MM.1S (cell line): ENCODE measurements around the gene CNOT6.

Experiments used
- DNase-seq: peaks from one replicate; pipeline ENCODE4 v3.0.0-alpha.2; 2015
- H2AFZ ChIP-seq: fragments of 300-600 bp; sonication (generic); 2 replicates; pipeline ENCODE4 v1.6.0; 2016; ENCODE audit warnings: antibody characterized with exemption, low read length
- H3F3A ChIP-seq: fragments of 300-600 bp; sonication (generic); 2 replicates; pipeline ENCODE4 v1.6.1; 2016; ENCODE audit warnings: mild to moderate bottlenecking, antibody characterized with exemption, low read length, moderate library complexity, mixed read lengths; ENCODE audit not compliant: insufficient read depth
- H3K27ac ChIP-seq: fragments of 300-600 bp; sonication (generic); 2 replicates; pipeline ENCODE4 v1.5.1; 2016; ENCODE audit warnings: mild to moderate bottlenecking, low read length
- H3K27me3 ChIP-seq: fragments of 300-600 bp; sonication (generic); replicated peaks from 2 replicates; pipeline ENCODE4 v1.6.0; 2016; ENCODE audit warnings: low read length; ENCODE audit not compliant: insufficient read depth
- H3K36me3 ChIP-seq: fragments of 300-600 bp; sonication (generic); replicated peaks from 2 replicates; pipeline ENCODE4 v1.6.1; 2016; ENCODE audit warnings: mild to moderate bottlenecking, low read length, mixed read lengths; ENCODE audit not compliant: insufficient read depth
- H3K4me1 ChIP-seq: fragments of 300-600 bp; sonication (generic); 2 replicates; pipeline ENCODE4 v1.6.1; 2016; ENCODE audit warnings: low read length, mixed read lengths
- H3K4me2 ChIP-seq: fragments of 300-600 bp; sonication (generic); 2 replicates; pipeline ENCODE4 v1.6.0; 2016; ENCODE audit warnings: low read depth, low read length
- H3K4me3 ChIP-seq: fragments of 300-600 bp; sonication (generic); 2 replicates; pipeline ENCODE4 v1.5.1; 2016; ENCODE audit warnings: low read length, mixed read lengths
- H3K79me2 ChIP-seq: fragments of 300-600 bp; sonication (generic); 2 replicates; pipeline ENCODE4 v1.6.1; 2016; ENCODE audit warnings: mixed run types, low read length, mixed read lengths
- H3K9ac ChIP-seq: fragments of 300-600 bp; sonication (generic); 2 replicates; pipeline ENCODE4 v1.6.1; 2016; ENCODE audit warnings: low read length, mixed read lengths
- H3K9me2 ChIP-seq: fragments of 300-600 bp; sonication (generic); replicated peaks from 2 replicates; pipeline ENCODE4 v1.6.1; 2016; ENCODE audit warnings: mild to moderate bottlenecking, low read length, mixed read lengths; ENCODE audit not compliant: insufficient read depth
- H3K9me3 ChIP-seq: fragments of 300-600 bp; sonication (generic); replicated peaks from 2 replicates; pipeline ENCODE4 v1.6.1; 2016; ENCODE audit warnings: mild to moderate bottlenecking, low read length, mixed read lengths; ENCODE audit not compliant: insufficient read depth
- H4K20me1 ChIP-seq: fragments of 300-600 bp; sonication (generic); 2 replicates; pipeline ENCODE4 v1.6.1; 2016; ENCODE audit warnings: mild to moderate bottlenecking, low read length, moderate library complexity, mixed read lengths; ENCODE audit not compliant: insufficient read depth
- EZH2 ChIP-seq: fragments of 300-600 bp; sonication (generic); optimal IDR thresholded peaks from 2 replicates; pipeline ENCODE3; 2017; ENCODE audit warnings: low read depth, mild to moderate bottlenecking, antibody characterized with exemption, low read length, mixed read lengths
- EZH2phosphoT487 ChIP-seq: fragments of 300-600 bp; sonication (generic); IDR thresholded peaks from 2 replicates; pipeline ENCODE4 v1.6.1; 2018; ENCODE audit warnings: antibody characterized with exemption, low read length
- TF ChIP-seq, protein P1 (sequence below): fragments of 300-600 bp; sonication (generic); IDR thresholded peaks from 2 replicates; pipeline ENCODE4 v1.5.1; 2016; ENCODE audit warnings: antibody characterized with exemption, low read length, mixed read lengths

Gene CNOT6

DNA sequence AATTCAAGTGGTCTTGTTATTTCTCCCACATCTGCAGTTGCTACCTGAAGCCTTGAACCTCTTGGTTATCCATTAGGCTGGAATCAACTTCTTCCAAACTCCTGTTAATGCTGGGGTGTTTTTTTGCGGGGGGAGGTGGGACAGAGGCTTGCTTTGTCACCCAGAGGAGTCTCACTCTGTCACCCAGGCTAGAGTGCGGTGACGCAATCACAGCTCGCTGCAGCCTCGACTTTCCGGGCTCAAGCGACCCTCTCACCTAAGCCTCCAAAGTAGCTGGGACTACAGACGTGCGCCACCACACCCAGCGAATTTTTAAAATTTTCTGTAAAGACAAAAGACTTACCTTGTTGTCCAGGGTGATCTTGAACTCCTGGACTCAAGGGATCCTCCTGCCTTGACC, 92.7 kb downstream of the CNOT6 start:
- Histone ChIP-seq H3K36me3 (no peaks in the 10 kb centered on the region), H3F3A (no peaks in the 10 kb centered on the region), H3K27me3 (peaks cover 11% of the 10 kb centered on the region), H3K79me2 (no peaks in the 10 kb centered on the region), H4K20me1 (no peaks in the 10 kb centered on the region), H3K4me2 (no peak overlapping the region), H3K9me2 (no peaks in the 10 kb centered on the region), H3K9ac (no peak overlapping the region), H3K9me3 (no peaks in the 10 kb centered on the region), H3K4me1 (no peaks in the 10 kb centered on the region), H3K27ac (no peak overlapping the region), H2AFZ (no peak overlapping the region), H3K4me3 (no peak overlapping the region)
- no peak for TF ChIP-seq EZH2
- no peak for TF ChIP-seq EZH2phosphoT487
- TF ChIP-seq, protein P1, sequence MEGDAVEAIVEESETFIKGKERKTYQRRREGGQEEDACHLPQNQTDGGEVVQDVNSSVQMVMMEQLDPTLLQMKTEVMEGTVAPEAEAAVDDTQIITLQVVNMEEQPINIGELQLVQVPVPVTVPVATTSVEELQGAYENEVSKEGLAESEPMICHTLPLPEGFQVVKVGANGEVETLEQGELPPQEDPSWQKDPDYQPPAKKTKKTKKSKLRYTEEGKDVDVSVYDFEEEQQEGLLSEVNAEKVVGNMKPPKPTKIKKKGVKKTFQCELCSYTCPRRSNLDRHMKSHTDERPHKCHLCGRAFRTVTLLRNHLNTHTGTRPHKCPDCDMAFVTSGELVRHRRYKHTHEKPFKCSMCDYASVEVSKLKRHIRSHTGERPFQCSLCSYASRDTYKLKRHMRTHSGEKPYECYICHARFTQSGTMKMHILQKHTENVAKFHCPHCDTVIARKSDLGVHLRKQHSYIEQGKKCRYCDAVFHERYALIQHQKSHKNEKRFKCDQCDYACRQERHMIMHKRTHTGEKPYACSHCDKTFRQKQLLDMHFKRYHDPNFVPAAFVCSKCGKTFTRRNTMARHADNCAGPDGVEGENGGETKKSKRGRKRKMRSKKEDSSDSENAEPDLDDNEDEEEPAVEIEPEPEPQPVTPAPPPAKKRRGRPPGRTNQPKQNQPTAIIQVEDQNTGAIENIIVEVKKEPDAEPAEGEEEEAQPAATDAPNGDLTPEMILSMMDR = no peak
- no peak for DNase-seq

DNA sequence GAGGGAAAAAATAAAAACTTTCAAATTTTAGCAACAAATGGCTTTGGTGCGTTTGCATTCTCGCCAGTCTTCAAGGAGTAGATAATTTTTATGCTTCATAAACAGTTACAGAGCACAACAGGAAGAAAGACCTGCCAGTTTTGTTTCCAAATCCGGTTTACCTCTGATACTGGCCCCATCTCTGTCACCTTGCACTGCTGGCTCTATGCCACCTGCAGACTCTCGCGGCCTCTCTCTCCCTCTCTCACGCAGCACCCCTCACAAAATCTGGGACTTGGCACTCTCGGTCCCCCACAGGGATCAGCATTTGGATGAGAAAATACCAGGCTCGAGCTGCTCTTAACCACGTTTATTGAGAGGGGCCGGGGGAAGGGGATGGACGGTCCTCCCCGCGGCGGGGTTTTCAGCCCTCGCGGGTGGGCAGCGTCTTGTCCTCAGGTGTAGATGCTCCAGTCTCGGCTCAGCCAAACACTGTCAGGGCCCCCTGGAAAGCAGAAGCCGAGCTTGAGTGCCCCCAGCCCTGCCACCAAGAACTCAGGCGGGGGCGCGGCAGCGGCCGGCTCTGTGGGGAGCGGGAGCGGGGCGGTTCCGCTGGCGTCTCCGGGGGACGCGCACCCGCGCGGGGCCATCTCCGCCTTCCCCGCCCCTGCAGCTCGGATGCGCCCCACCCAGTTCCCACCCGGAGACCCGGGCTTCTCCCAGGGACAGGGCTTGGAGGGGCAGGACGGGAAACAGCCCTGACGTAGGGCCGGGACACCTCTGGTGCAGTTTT, 95.8 kb downstream of the CNOT6 start:
- no peaks in the 10 kb centered on the region for H3K9me2 ChIP-seq
- H3K4me1 ChIP-seq = no peaks in the 10 kb centered on the region
- peak overlapping the region; percentile 24 for H3K4me2 ChIP-seq
- H3K27ac ChIP-seq = no peak overlapping the region
- DNase-seq = peak; percentile 14
- H3K36me3 ChIP-seq = no peaks in the 10 kb centered on the region
- H2AFZ ChIP-seq = 0 out of 2 replicates have a peak overlapping the region, but pooled peaks have one; percentile 6
- H3K9me3 ChIP-seq = no peaks in the 10 kb centered on the region
- no peak overlapping the region for H3K9ac ChIP-seq
- peaks cover 34% of the 10 kb centered on the region for H3K27me3 ChIP-seq
- no peaks in the 10 kb centered on the region for H3K79me2 ChIP-seq
- no peak overlapping the region for H3K4me3 ChIP-seq
- H4K20me1 ChIP-seq = no peaks in the 10 kb centered on the region
- no peaks in the 10 kb centered on the region for H3F3A ChIP-seq
- TF ChIP-seq EZH2 (no peak), EZH2phosphoT487 (no peak)
- TF ChIP-seq, protein P1 = no peak

DNA sequence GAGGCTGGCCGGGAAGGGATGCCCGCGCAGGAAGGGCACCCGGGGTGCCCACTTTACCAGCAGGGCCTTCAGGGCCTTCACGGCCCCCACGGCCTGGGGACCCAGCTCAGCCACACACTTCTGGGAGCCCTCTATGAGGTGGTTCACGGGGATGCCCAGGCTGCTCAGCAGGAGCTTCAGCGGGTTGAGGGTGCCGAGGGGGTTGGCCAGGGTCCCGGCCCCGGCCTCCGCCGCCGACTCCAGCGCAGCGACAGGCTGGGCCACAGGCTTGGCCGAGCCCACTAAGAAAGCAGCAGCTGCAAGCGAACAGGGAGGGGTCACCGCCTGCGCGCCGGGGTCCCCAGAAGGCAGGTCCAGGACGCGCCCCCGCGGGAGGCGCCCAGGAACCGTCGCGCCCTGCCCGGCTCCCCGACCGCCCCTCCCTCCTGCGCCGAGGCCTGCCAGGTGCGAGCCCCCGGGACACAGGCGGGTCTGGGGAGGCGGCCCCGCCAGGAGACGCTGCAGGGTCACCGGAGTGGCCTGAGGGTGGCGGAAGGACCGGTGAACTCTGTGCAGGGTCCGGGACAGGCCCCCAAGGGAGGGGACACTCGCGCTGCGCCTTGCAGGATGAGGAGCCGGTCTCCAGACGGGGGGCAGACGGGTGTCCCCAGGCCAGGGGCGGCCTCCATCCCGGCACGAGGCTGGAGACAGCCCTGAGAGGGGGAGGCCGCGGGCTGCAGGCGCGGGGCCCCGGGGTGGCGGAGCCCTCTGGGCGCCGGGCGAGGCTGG, 96.5 kb downstream of the CNOT6 start:
- Histone ChIP-seq H3K9me3 (no peaks in the 10 kb centered on the region), H3K4me2 (no peak overlapping the region), H4K20me1 (no peaks in the 10 kb centered on the region), H3K4me3 (no peak overlapping the region), H3K79me2 (no peaks in the 10 kb centered on the region), H3K27me3 (peaks cover 34% of the 10 kb centered on the region), H3K36me3 (no peaks in the 10 kb centered on the region), H2AFZ (no peak overlapping the region), H3K9ac (no peak overlapping the region), H3K27ac (no peak overlapping the region), H3K9me2 (no peaks in the 10 kb centered on the region), H3F3A (no peaks in the 10 kb centered on the region), H3K4me1 (no peaks in the 10 kb centered on the region)
- no peak for DNase-seq
- TF ChIP-seq, protein P1 = no peak
- no peak for TF ChIP-seq EZH2phosphoT487
- TF ChIP-seq EZH2 = no peak
